ENCODE results near the gene PROSER3. TPM values are rescaled to one million over a fixed set of nuclear protein-coding genes. Genes with fewer than 3 reads are reported as not detected.

Gene PROSER3
- polyA plus RNA-seq, 1 donor from 2014 or later: 1.2 TPM

GRCh38 chr19:35751839-35752745 is 5.9 kb upstream of the PROSER3 start:
- Histone ChIP-seq H4K20me1 (ENCODE audit: insufficient read depth) (no peaks in the 10 kb centered on the region), H3K4me2 (ENCODE audit: low read length) (no peak overlapping the region), H3K9ac (ENCODE audit: low read length) (no peak overlapping the region), H3K4me3 (ENCODE audit: low read length) (no peak overlapping the region), H3K27me3 (ENCODE audit: insufficient read depth, low read depth, low read length) (no peaks in the 10 kb centered on the region), H3K27ac (ENCODE audit: low read length) (no peak overlapping the region), H3K9me3 (ENCODE audit: low read length) (no peaks in the 10 kb centered on the region), H3K9me2 (ENCODE audit: insufficient read depth, low read length) (no peaks in the 10 kb centered on the region), H2AFZ (ENCODE audit: low read depth, low read length) (no peak overlapping the region), H3F3A (ENCODE audit: insufficient read depth, low read length, poor library complexity, severe bottlenecking) (no peaks in the 10 kb centered on the region), H3K36me3 (ENCODE audit: insufficient read depth, low read length) (peaks cover 8% of the 10 kb centered on the region), H3K79me2 (replicated peaks; ENCODE audit: insufficient read depth, low read length) (peaks cover 8% of the 10 kb centered on the region)
- TF ChIP-seq POLR2AphosphoS5 (IDR thresholded peaks at IDR 0.05): no peak
- no peak for TF ChIP-seq TAF1 (IDR thresholded peaks at IDR 0.05; ENCODE audit: low read depth)

DNA sequence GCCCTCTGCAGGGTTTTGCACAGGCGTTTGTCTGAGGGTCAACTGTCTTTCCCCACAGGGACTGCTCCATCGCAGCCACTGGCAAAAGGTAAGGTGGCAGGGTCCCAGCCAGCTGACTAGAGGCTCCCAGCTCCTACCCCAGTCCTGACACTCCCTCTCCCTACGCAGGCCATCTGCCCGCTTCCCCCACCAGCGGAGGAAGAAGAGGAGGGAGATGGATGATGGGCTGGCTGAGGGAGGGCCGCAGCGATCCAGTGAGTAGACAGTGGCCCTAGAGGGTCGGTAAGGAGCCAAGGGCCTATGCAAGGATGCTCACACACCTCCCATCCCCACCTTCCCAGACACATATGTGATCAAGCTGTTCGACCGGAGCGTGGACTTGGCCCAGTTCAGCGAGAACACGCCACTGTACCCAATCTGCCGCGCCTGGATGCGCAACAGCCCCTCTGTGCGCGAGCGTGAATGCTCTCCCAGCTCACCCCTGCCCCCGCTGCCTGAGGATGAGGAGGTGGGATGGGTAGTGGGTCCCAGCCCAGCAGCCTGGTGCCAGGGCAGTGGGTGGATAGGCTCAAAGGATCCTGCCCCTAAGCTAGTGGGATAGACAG is 5.1 kb upstream of the PROSER3 start:
- no peak overlapping the region for H3K4me2 ChIP-seq (ENCODE audit: low read length)
- TF ChIP-seq, protein P1, sequence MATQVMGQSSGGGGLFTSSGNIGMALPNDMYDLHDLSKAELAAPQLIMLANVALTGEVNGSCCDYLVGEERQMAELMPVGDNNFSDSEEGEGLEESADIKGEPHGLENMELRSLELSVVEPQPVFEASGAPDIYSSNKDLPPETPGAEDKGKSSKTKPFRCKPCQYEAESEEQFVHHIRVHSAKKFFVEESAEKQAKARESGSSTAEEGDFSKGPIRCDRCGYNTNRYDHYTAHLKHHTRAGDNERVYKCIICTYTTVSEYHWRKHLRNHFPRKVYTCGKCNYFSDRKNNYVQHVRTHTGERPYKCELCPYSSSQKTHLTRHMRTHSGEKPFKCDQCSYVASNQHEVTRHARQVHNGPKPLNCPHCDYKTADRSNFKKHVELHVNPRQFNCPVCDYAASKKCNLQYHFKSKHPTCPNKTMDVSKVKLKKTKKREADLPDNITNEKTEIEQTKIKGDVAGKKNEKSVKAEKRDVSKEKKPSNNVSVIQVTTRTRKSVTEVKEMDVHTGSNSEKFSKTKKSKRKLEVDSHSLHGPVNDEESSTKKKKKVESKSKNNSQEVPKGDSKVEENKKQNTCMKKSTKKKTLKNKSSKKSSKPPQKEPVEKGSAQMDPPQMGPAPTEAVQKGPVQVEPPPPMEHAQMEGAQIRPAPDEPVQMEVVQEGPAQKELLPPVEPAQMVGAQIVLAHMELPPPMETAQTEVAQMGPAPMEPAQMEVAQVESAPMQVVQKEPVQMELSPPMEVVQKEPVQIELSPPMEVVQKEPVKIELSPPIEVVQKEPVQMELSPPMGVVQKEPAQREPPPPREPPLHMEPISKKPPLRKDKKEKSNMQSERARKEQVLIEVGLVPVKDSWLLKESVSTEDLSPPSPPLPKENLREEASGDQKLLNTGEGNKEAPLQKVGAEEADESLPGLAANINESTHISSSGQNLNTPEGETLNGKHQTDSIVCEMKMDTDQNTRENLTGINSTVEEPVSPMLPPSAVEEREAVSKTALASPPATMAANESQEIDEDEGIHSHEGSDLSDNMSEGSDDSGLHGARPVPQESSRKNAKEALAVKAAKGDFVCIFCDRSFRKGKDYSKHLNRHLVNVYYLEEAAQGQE (IDR thresholded peaks at IDR 0.05; ENCODE audit: borderline replicate concordance): no peak
- TF ChIP-seq, protein P2, sequence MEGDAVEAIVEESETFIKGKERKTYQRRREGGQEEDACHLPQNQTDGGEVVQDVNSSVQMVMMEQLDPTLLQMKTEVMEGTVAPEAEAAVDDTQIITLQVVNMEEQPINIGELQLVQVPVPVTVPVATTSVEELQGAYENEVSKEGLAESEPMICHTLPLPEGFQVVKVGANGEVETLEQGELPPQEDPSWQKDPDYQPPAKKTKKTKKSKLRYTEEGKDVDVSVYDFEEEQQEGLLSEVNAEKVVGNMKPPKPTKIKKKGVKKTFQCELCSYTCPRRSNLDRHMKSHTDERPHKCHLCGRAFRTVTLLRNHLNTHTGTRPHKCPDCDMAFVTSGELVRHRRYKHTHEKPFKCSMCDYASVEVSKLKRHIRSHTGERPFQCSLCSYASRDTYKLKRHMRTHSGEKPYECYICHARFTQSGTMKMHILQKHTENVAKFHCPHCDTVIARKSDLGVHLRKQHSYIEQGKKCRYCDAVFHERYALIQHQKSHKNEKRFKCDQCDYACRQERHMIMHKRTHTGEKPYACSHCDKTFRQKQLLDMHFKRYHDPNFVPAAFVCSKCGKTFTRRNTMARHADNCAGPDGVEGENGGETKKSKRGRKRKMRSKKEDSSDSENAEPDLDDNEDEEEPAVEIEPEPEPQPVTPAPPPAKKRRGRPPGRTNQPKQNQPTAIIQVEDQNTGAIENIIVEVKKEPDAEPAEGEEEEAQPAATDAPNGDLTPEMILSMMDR (IDR thresholded peaks at IDR 0.05; ENCODE audit: poor library complexity, severe bottlenecking): no peak
- TF ChIP-seq RAD21 (conservative IDR thresholded peaks at IDR 0.05): no peak
- no peak for TF ChIP-seq POLR2AphosphoS5 (IDR thresholded peaks at IDR 0.05)
- no peak for TF ChIP-seq MXI1 (conservative IDR thresholded peaks at IDR 0.05; ENCODE audit: poor library complexity, severe bottlenecking)
- no peak for TF ChIP-seq EP300 (conservative IDR thresholded peaks at IDR 0.05; ENCODE audit: poor library complexity, severe bottlenecking)
- TF ChIP-seq SMC3 (conservative IDR thresholded peaks at IDR 0.05; ENCODE audit: poor library complexity): no peak
- TF ChIP-seq TAF1 (IDR thresholded peaks at IDR 0.05; ENCODE audit: low read depth): no peak
- TF ChIP-seq EZH2 (IDR thresholded peaks at IDR 0.05; ENCODE audit: borderline replicate concordance, insufficient read depth, low read length, poor library complexity, severe bottlenecking): no peak
- no peaks in the 10 kb centered on the region for H3K27me3 ChIP-seq (ENCODE audit: insufficient read depth, low read depth, low read length)
- H4K20me1 ChIP-seq (ENCODE audit: insufficient read depth): no peaks in the 10 kb centered on the region
- no peaks in the 10 kb centered on the region for H3K9me2 ChIP-seq (ENCODE audit: insufficient read depth, low read length)
- H3K9me3 ChIP-seq (ENCODE audit: low read length): no peaks in the 10 kb centered on the region
- H2AFZ ChIP-seq (ENCODE audit: low read depth, low read length): no peak overlapping the region
- H3K9ac ChIP-seq (ENCODE audit: low read length): no peak overlapping the region
- peaks cover 8% of the 10 kb centered on the region for H3K36me3 ChIP-seq (ENCODE audit: insufficient read depth, low read length)
- H3K79me2 ChIP-seq (replicated peaks; ENCODE audit: insufficient read depth, low read length): peaks cover 8% of the 10 kb centered on the region
- no peaks in the 10 kb centered on the region for H3F3A ChIP-seq (ENCODE audit: insufficient read depth, low read length, poor library complexity, severe bottlenecking)
- H3K27ac ChIP-seq (ENCODE audit: low read length): no peak overlapping the region
- no peak overlapping the region for H3K4me3 ChIP-seq (ENCODE audit: low read length)
